SK-N-MC (cell line): ENCODE results near the gene UXS1.
A peak's percentile ranks its signal among the peaks of the same experiment; 100 is the strongest.

Source experiments
- DNase-seq: peaks from one replicate; pipeline ENCODE4 v3.0.0-alpha.2; 2011; ENCODE audit warnings: low read depth, low spot score
- H3K27ac ChIP-seq: fragments of 200-600 bp; sonication (generic); 2 replicates; pipeline ENCODE4 v1.5.1; 2016; ENCODE audit warnings: mixed run types
- H3K36me3 ChIP-seq: fragments of 200-600 bp; sonication (generic); 2 replicates; pipeline ENCODE4 v1.6.1; 2017; ENCODE audit warnings: antibody characterized with exemption, low read length, mixed read lengths; ENCODE audit not compliant: insufficient read depth
- H3K4me3 ChIP-seq: fragments of 200-600 bp; sonication (generic); 2 replicates; pipeline ENCODE4 v1.5.1; 2016
- H3K9ac ChIP-seq: fragments of 200-600 bp; sonication (generic); 2 replicates; pipeline ENCODE4 v1.8.0; 2017; ENCODE audit warnings: mixed run types, mixed read lengths; ENCODE audit not compliant: insufficient read length
- H3K9me3 ChIP-seq: fragments of 200-600 bp; sonication (generic); 2 replicates; pipeline ENCODE4 v1.6.1; 2017; ENCODE audit warnings: low read depth, mild to moderate bottlenecking, antibody characterized with exemption, low read length, moderate library complexity, mixed read lengths
- EZH2 ChIP-seq: fragments of 200-600 bp; sonication (generic); IDR thresholded peaks from one replicate; pipeline ENCODE4 v1.6.1; 2017; ENCODE audit warnings: antibody characterized with exemption
- FOXP2 ChIP-seq: optimal IDR thresholded peaks from 2 replicates; pipeline ENCODE3; 2011; ENCODE audit warnings: mild to moderate bottlenecking, moderate library complexity; ENCODE audit not compliant: insufficient read depth; ENCODE audit errors: extremely low read length, control extremely low read depth
- POLR2AphosphoS5 ChIP-seq: IDR thresholded peaks from 2 replicates; pipeline ENCODE4 v1.6.1; 2012; ENCODE audit warnings: mild to moderate bottlenecking, low read depth, low read length, borderline replicate concordance

UXS1 gene

GRCh38 chr2:106147159-106147558 is 46.9 kb downstream of the UXS1 start:
- no peak overlapping the region for H3K4me3 ChIP-seq
- H3K9ac ChIP-seq, result no peak overlapping the region
- H3K9me3 ChIP-seq, result no peaks in the 10 kb centered on the region
- peaks cover 11% of the 10 kb centered on the region; the same call in 1 of the 2 replicates for H3K36me3 ChIP-seq
- TF ChIP-seq FOXP2 (no peak), POLR2AphosphoS5 (no peak), EZH2 (no peak)
- no peak for DNase-seq
- H3K27ac ChIP-seq, result peak overlapping the region; percentile 54; the same call in 1 of the 2 replicates

- peak overlapping the region; percentile 83 for H3K27ac ChIP-seq
- H3K9me3 ChIP-seq, result no peaks in the 10 kb centered on the region
- H3K4me3 ChIP-seq, result peak overlapping the region; percentile 67
- peaks cover 11% of the 10 kb centered on the region; the same call in 1 of the 2 replicates for H3K36me3 ChIP-seq
- no peak for DNase-seq
- H3K9ac ChIP-seq, result peak overlapping the region; percentile 5
- TF ChIP-seq POLR2AphosphoS5 (no peak), FOXP2 (no peak), EZH2 (no peak)
Observed at GRCh38 chr2:106144621-106145331, 49.3 kb downstream of the UXS1 start.

GRCh38 chr2:106143495-106144215 is 50.4 kb downstream of the UXS1 start:
- H3K36me3 ChIP-seq, result 0 out of 2 replicates have a peak, but pooled peaks cover 11% of the 10 kb centered on the region
- no peaks in the 10 kb centered on the region for H3K9me3 ChIP-seq
- H3K9ac ChIP-seq, result no peak overlapping the region
- DNase-seq, result no peak
- peak overlapping the region; percentile 83 for H3K27ac ChIP-seq
- H3K4me3 ChIP-seq, result peak overlapping the region; percentile 35
- TF ChIP-seq EZH2, result no peak
- TF ChIP-seq POLR2AphosphoS5, result no peak
- TF ChIP-seq FOXP2, result no peak

GRCh38 chr2:106142683-106143082 is 51.4 kb downstream of the UXS1 start:
- Histone ChIP-seq H3K9me3 (no peaks in the 10 kb centered on the region), H3K9ac (no peak overlapping the region), H3K27ac (no peak overlapping the region), H3K36me3 (peaks cover 11% of the 10 kb centered on the region; the same call in 1 of the 2 replicates), H3K4me3 (no peak overlapping the region)
- no peak for DNase-seq
- TF ChIP-seq EZH2 (no peak), FOXP2 (no peak), POLR2AphosphoS5 (no peak)

GRCh38 chr2:106140913-106141312 is 53.2 kb downstream of the UXS1 start:
- no peak for DNase-seq
- TF ChIP-seq POLR2AphosphoS5 (no peak), EZH2 (no peak), FOXP2 (no peak)
- no peaks in the 10 kb centered on the region for H3K9me3 ChIP-seq
- H3K4me3 ChIP-seq, result no peak overlapping the region
- H3K36me3 ChIP-seq, result peaks cover 11% of the 10 kb centered on the region; the same call in 1 of the 2 replicates
- H3K9ac ChIP-seq, result no peak overlapping the region
- no peak overlapping the region for H3K27ac ChIP-seq

- peaks cover 11% of the 10 kb centered on the region; the same call in 1 of the 2 replicates for H3K36me3 ChIP-seq
- no peaks in the 10 kb centered on the region for H3K9me3 ChIP-seq
- no peak overlapping the region for H3K9ac ChIP-seq
- H3K4me3 ChIP-seq, result no peak overlapping the region
- TF ChIP-seq FOXP2 (no peak), POLR2AphosphoS5 (no peak), EZH2 (no peak)
- no peak for DNase-seq
- H3K27ac ChIP-seq, result no peak overlapping the region
Observed at GRCh38 chr2:106140113-106140512, 54.0 kb downstream of the UXS1 start.

GRCh38 chr2:106139238-106139935 is 54.7 kb downstream of the UXS1 start:
- Histone ChIP-seq H3K36me3 (peaks cover 10% of the 10 kb centered on the region; the same call in 1 of the 2 replicates), H3K4me3 (no peak overlapping the region), H3K9me3 (no peaks in the 10 kb centered on the region), H3K9ac (no peak overlapping the region), H3K27ac (no peak overlapping the region)
- TF ChIP-seq FOXP2 (no peak), POLR2AphosphoS5 (no peak), EZH2 (no peak)
- no peak for DNase-seq
